PFSK-1 (cell line): ENCODE measurements around the gene DDX46.

Experiments
- FOXP2 ChIP-seq: optimal IDR thresholded peaks from 2 replicates; pipeline ENCODE3; 2011; ENCODE audit warnings: borderline replicate concordance, control low read depth, inconsistent platforms; ENCODE audit not compliant: insufficient read depth; ENCODE audit errors: extremely low read length, extremely low read depth
- POLR2AphosphoS5 ChIP-seq: IDR thresholded peaks from 2 replicates; pipeline ENCODE4 v1.6.1; 2012; ENCODE audit warnings: low read depth, mild to moderate bottlenecking, control low read depth, low read length, moderate library complexity
- REST ChIP-seq, 2 experiments: IDR thresholded peaks; 2 replicates each; pipeline versions ENCODE4 v1.6.1 to v1.8.0; 2011 to 2012; ENCODE audit warnings: low read depth in 2 of 2, low read length in 2 of 2, control low read depth in 1 of 2, inconsistent platforms in 1 of 2, mild to moderate bottlenecking in 1 of 2, moderate library complexity in 1 of 2; ENCODE audit not compliant: insufficient read depth in 1 of 2
- SIN3A ChIP-seq: IDR thresholded peaks from 2 replicates; pipeline ENCODE4 v1.6.1; 2012; ENCODE audit warnings: mild to moderate bottlenecking, low read length, moderate library complexity, borderline replicate concordance; ENCODE audit not compliant: insufficient read depth
- TAF1 ChIP-seq: IDR thresholded peaks from 2 replicates; pipeline ENCODE4 v1.6.1; 2012; ENCODE audit warnings: low read length, control low read depth, borderline replicate concordance; ENCODE audit not compliant: insufficient read depth

The DDX46 gene

GRCh38 chr5:134738963-134739661, 19.5 kb upstream of the DDX46 start:
- TF ChIP-seq SIN3A (no peak), TAF1 (no peak), POLR2AphosphoS5 (no peak), REST (IDR thresholded peaks at IDR 0.05; ENCODE audit: insufficient read depth in 1 of 2, low read depth in 2 of 2, low read length in 2 of 2) (no peak), FOXP2 (no peak)

GRCh38 chr5:134741052-134741451, 17.5 kb upstream of the DDX46 start:
- TF ChIP-seq SIN3A (no peak), TAF1 (no peak), FOXP2 (no peak), REST (IDR thresholded peaks at IDR 0.05; ENCODE audit: insufficient read depth in 1 of 2, low read depth in 2 of 2, low read length in 2 of 2) (no peak), POLR2AphosphoS5 (no peak)

GRCh38 chr5:134742134-134742533, 16.4 kb upstream of the DDX46 start:
- TF ChIP-seq POLR2AphosphoS5 (no peak), FOXP2 (no peak), REST (IDR thresholded peaks at IDR 0.05; ENCODE audit: insufficient read depth in 1 of 2, low read depth in 2 of 2, low read length in 2 of 2) (no peak), SIN3A (no peak)

- no peak for TF ChIP-seq POLR2AphosphoS5
- no peak for TF ChIP-seq REST (IDR thresholded peaks at IDR 0.05; ENCODE audit: insufficient read depth in 1 of 2, low read depth in 2 of 2, low read length in 2 of 2)
- TF ChIP-seq TAF1: no peak
- TF ChIP-seq SIN3A: no peak
Measured at GRCh38 chr5:134749415-134749814, 9.2 kb upstream of the DDX46 start.

- TF ChIP-seq POLR2AphosphoS5: no peak
- TF ChIP-seq REST (IDR thresholded peaks at IDR 0.05; ENCODE audit: insufficient read depth in 1 of 2, low read depth in 2 of 2, low read length in 2 of 2): no peak
- no peak for TF ChIP-seq TAF1
- TF ChIP-seq FOXP2: no peak
- no peak for TF ChIP-seq SIN3A
Measured at GRCh38 chr5:134758176-134758503, 439 bp upstream of the DDX46 start.
